CD4-positive, alpha-beta T cell (primary cell): ENCODE data around the gene TCF21. TPM values are rescaled to one million over a fixed set of nuclear protein-coding genes. Genes with fewer than 3 reads are reported as not detected.
"Not testable (repeated sequence)": the region's sequence is repeated elsewhere in the genome, so short reads cannot be mapped to it uniquely, and the experiment has no call there.

Experiments used
- ATAC-seq: fragments of 200-7000 bp; cut with Tn5 transposase; one replicate; pipeline ENCODE4 v1.10.0; 2022; ENCODE audit warnings: mild to moderate bottlenecking; ENCODE audit not compliant: poor library complexity
- CTCF ChIA-PET: fragments of 350-600 bp; sonication (Branson Sonifier 250); formaldehyde crosslinking; loops from one replicate; lab custom pipeline; 2021; ENCODE audit warnings: antibody characterized with exemption, inconsistent platforms; lab: Charles Lee
- POLR2A ChIA-PET: fragments of 350-600 bp; sonication (Branson Sonifier 250); formaldehyde crosslinking; loops from one replicate; lab custom pipeline; 2021; ENCODE audit warnings: antibody characterized with exemption, inconsistent platforms; lab: Charles Lee
- DNase-seq, 14 experiments: peaks; one replicate each; pipeline ENCODE4 v3.0.0-alpha.2; 2013 to 2020; ENCODE audit warnings: mixed read lengths in 2 of 14
- H3K27ac ChIP-seq, 2 donors: one replicate each; pipeline versions ENCODE4 v1.5.1 to v1.7.0; 2013; ENCODE audit warnings: low read length in 2 of 2, low read depth in 1 of 2, mild to moderate bottlenecking in 1 of 2
- H3K27me3 ChIP-seq, 2 experiments: 1 replicate in 1 of 2; 2 replicates in 1 of 2; pipeline versions ENCODE4 v1.6.1 to v1.7.0; 2013; ENCODE audit warnings: low read length in 2 of 2, control low read depth in 1 of 2, mild to moderate bottlenecking in 1 of 2, moderate library complexity in 1 of 2; ENCODE audit not compliant: insufficient read depth in 2 of 2, control insufficient read depth in 1 of 2
- H3K36me3 ChIP-seq: one replicate; pipeline ENCODE4 v1.6.1; 2013; ENCODE audit warnings: low read length, control low read depth; ENCODE audit not compliant: insufficient read depth
- H3K4me1 ChIP-seq: one replicate; pipeline ENCODE4 v1.6.1; 2013; ENCODE audit warnings: low read length, control low read depth; ENCODE audit not compliant: insufficient read depth
- H3K4me3 ChIP-seq: one replicate; pipeline ENCODE4 v1.5.1; 2013; ENCODE audit warnings: mild to moderate bottlenecking, low read length, moderate library complexity
- H3K9me3 ChIP-seq, 2 experiments: 1 replicate in 1 of 2; 2 replicates in 1 of 2; pipeline versions ENCODE4 v1.6.1 to v1.7.0; 2013; ENCODE audit warnings: low read length in 2 of 2, mild to moderate bottlenecking in 2 of 2, control low read depth in 1 of 2, moderate library complexity in 1 of 2; ENCODE audit not compliant: control insufficient read depth in 1 of 2, insufficient read depth in 1 of 2
- H3K27ac Mint-ChIP-seq: one replicate; pipeline ENCODE4 v1.8.0; 2020; ENCODE audit warnings: mixed read lengths
- H3K27me3 Mint-ChIP-seq: one replicate; pipeline ENCODE4 v1.8.0; 2021; ENCODE audit warnings: mixed read lengths
- H3K36me3 Mint-ChIP-seq: one replicate; pipeline ENCODE4 v1.8.0; 2021; ENCODE audit warnings: low read depth, mixed read lengths
- H3K4me1 Mint-ChIP-seq: one replicate; pipeline ENCODE4 v1.8.0; 2021; ENCODE audit warnings: low read depth, mixed read lengths
- H3K4me3 Mint-ChIP-seq: one replicate; pipeline ENCODE4 v1.8.0; 2020; ENCODE audit warnings: mild to moderate bottlenecking, mixed read lengths
- H3K9me3 Mint-ChIP-seq: one replicate; pipeline ENCODE4 v1.8.0; 2020; ENCODE audit warnings: mixed read lengths
- intact Hi-C, 2 experiments: fragments of 100-400 bp; cut with DNase I in 1 of 2; cut with micrococcal nuclease in 1 of 2; formaldehyde crosslinking; loops; one replicate each; pipeline versions ENCODE4 v1.15.1 to v1.9.0; 2023 to 2025; cut with DNase I, micrococcal nuclease
- total RNA-seq, 174 experiments: library from RNA in 2 of 174; stranded (reverse) in 2 of 174; gene quantifications; one replicate each; pipeline ENCODE4 v1.2.3 and lab custom pipeline; 2021 to 2026
- TF ChIP-seq, protein P1 (sequence below): fragments of 200-600 bp; IDR thresholded peaks from one replicate; pipeline ENCODE4 v1.8.0; 2022; ENCODE audit warnings: antibody characterized with exemption, mild to moderate bottlenecking

The TCF21 gene
- total RNA-seq, 2 experiments from 2014 or later: not detected

DNA sequence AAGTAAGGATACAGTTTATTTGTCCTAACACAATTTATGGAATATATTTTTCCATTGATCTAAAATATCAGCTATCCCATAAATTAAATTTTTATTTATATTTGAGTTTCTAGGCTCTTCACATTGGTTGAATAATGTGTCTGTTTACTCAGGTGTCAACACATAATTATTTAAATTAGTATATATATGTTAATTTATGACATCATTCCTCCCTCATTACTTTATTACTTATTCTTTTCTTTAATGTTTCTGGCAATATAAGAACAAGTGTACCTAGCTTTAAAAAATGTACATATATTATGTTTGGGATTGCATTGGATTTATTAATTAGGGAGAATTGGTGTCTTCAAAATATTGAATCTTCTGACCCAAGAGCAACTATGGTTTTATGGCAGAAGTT, 31.2 kb upstream of the TCF21 start:
- POLR2A ChIA-PET: no interaction called here
- intact Hi-C loops: no loop called here

DNA sequence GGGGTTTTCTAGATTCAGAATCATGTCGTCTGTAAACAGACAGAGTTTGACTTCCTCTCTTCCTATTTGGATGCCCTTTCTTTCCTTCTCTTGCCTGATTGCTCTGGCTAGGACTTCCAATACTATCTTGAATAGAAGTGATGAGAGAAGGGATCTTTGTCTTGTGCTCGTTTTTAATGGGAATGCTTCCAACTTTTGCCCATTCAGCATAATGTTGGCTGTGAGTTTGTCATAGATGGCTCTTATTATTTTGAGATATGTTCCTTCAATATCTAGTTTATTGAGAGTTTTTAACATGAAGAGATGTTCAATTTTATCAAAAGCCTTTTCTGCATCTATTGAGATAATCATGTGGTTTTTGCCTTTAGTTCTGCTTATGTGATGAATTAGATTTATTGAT, 27.6 kb upstream of the TCF21 start:
- intact Hi-C loops, POLR2A ChIA-PET, H3K4me1 ChIP-seq, H3K4me3 ChIP-seq, H3K36me3 Mint-ChIP-seq, H3K27ac ChIP-seq, ATAC-seq, H3K4me1 Mint-ChIP-seq, DNase-seq, H3K36me3 ChIP-seq, H3K27ac Mint-ChIP-seq, H3K4me3 Mint-ChIP-seq, H3K27me3 ChIP-seq: not testable (repeated sequence)
- peaks cover 80% of the 10 kb centered on the region for H3K27me3 Mint-ChIP-seq
- H3K9me3 ChIP-seq: peaks cover 12 to 17% of the 10 kb centered on the region in 2 experiments
- CTCF ChIA-PET: interaction anchor here (1.6 kb wide), 1 partner anchor 24 kb away, joined by 3 read pairs; no protein-coding TSS in a partner anchor
- H3K9me3 Mint-ChIP-seq: peaks cover 32% of the 10 kb centered on the region

More for the DNA sequence above, 31.2 kb upstream of the TCF21 start:
- Histone ChIP-seq H3K4me1 (peaks cover 10% of the 10 kb centered on the region), H3K36me3 (no peaks in the 10 kb centered on the region), H3K4me3 (no peak overlapping the region), H3K27me3 (peaks cover 21 to 40% of the 10 kb centered on the region in 2 experiments), H3K9me3 (peaks cover 5 to 6% of the 10 kb centered on the region in 2 experiments), H3K27ac (no peak overlapping the region)
- DNase-seq (no peak), ATAC-seq (no peak)
- no peak overlapping the region for H3K4me3 Mint-ChIP-seq
- TF ChIP-seq, protein P1, sequence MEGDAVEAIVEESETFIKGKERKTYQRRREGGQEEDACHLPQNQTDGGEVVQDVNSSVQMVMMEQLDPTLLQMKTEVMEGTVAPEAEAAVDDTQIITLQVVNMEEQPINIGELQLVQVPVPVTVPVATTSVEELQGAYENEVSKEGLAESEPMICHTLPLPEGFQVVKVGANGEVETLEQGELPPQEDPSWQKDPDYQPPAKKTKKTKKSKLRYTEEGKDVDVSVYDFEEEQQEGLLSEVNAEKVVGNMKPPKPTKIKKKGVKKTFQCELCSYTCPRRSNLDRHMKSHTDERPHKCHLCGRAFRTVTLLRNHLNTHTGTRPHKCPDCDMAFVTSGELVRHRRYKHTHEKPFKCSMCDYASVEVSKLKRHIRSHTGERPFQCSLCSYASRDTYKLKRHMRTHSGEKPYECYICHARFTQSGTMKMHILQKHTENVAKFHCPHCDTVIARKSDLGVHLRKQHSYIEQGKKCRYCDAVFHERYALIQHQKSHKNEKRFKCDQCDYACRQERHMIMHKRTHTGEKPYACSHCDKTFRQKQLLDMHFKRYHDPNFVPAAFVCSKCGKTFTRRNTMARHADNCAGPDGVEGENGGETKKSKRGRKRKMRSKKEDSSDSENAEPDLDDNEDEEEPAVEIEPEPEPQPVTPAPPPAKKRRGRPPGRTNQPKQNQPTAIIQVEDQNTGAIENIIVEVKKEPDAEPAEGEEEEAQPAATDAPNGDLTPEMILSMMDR: no peak
- H3K9me3 Mint-ChIP-seq: peaks cover 18% of the 10 kb centered on the region
- no peak overlapping the region for H3K27ac Mint-ChIP-seq
- H3K36me3 Mint-ChIP-seq: no peaks in the 10 kb centered on the region
- peaks cover 7% of the 10 kb centered on the region for H3K4me1 Mint-ChIP-seq
- H3K27me3 Mint-ChIP-seq: peaks cover 85% of the 10 kb centered on the region
- CTCF ChIA-PET: no interaction called here

DNA sequence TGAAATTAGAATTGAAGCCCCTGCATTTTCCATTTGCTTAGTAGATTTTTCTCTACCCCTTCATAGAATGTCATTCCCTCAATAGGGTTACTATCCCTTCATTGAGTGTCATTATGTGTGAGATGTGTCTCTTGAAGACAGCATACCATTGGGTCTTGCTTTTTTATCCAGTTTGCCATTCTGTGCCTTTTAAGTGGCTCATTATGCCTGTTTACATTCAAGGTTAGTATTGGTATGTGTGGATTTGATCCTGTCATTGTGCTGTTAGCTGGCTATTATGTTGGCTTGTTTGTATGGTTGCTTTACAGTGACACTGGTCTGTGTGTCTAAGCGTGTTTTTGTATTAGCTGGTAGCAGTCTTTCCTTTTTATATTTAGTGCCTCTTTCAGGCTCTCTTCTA, 25.7 kb upstream of the TCF21 start:
- Mint-ChIP-seq H3K4me1 (no peaks in the 10 kb centered on the region), H3K27me3 (peaks cover 75% of the 10 kb centered on the region), H3K4me3 (no peak overlapping the region), H3K27ac (no peak overlapping the region), H3K36me3 (no peaks in the 10 kb centered on the region), H3K9me3 (peaks cover 32% of the 10 kb centered on the region)
- Histone ChIP-seq H3K36me3 (no peaks in the 10 kb centered on the region), H3K4me3 (no peak overlapping the region), H3K9me3 (peaks cover 12 to 17% of the 10 kb centered on the region in 2 experiments), H3K27ac (no peak overlapping the region), H3K27me3 (no peaks in the 10 kb centered on the region), H3K4me1 (no peaks in the 10 kb centered on the region)
- intact Hi-C loops: no loop called here
- TF ChIP-seq, protein P1: no peak
- CTCF ChIA-PET: no interaction called here
- ATAC-seq: no peak
- POLR2A ChIA-PET: no interaction called here
- DNase-seq: no peak

DNA sequence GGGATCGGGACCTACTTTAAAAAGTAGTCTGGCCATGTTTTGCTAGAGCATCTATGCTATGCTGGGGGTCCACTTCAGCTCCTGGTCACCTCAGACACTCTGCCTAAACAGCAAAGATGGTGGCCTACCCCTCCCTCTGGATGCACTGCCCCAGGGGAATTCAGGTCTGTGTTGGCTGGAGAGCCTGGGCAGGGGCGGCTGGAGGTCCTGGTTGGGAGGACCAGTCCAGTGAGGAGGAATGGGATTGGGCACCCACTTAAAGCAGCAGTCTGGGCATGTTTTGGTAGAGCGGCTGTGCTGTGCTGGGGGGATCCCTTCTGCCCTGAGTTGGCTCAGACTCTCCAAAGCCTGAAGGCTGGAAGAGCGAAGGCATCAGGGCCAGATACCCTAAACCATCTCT, 23.2 kb upstream of the TCF21 start:
- Histone ChIP-seq H3K9me3 (peaks cover 12 to 17% of the 10 kb centered on the region in 2 experiments), H3K27ac (no peak overlapping the region), H3K4me1 (no peaks in the 10 kb centered on the region), H3K27me3 (no peaks in the 10 kb centered on the region), H3K4me3 (no peak overlapping the region), H3K36me3 (no peaks in the 10 kb centered on the region)
- CTCF ChIA-PET: no interaction called here
- TF ChIP-seq, protein P1: no peak
- H3K9me3 Mint-ChIP-seq: peaks cover 26% of the 10 kb centered on the region
- H3K27ac Mint-ChIP-seq: no peak overlapping the region
- H3K4me1 Mint-ChIP-seq: no peaks in the 10 kb centered on the region
- no peak overlapping the region for H3K4me3 Mint-ChIP-seq
- intact Hi-C loops: no loop called here
- H3K27me3 Mint-ChIP-seq: peaks cover 75% of the 10 kb centered on the region
- DNase-seq (no peak), ATAC-seq (no peak)
- no peaks in the 10 kb centered on the region for H3K36me3 Mint-ChIP-seq
- POLR2A ChIA-PET: no interaction called here
